ENCODE results near the gene NDUFS5. TPM values are rescaled to one million over a fixed set of nuclear protein-coding genes. Genes with fewer than 3 reads are reported as not detected.
"Not testable (repeated sequence)": the region's sequence is repeated elsewhere in the genome, so short reads cannot be mapped to it uniquely, and the experiment has no call there.

Gene NDUFS5
- total RNA-seq, result 100 to 1,000 TPM; 161 to 226 (median 205) TPM

DNA sequence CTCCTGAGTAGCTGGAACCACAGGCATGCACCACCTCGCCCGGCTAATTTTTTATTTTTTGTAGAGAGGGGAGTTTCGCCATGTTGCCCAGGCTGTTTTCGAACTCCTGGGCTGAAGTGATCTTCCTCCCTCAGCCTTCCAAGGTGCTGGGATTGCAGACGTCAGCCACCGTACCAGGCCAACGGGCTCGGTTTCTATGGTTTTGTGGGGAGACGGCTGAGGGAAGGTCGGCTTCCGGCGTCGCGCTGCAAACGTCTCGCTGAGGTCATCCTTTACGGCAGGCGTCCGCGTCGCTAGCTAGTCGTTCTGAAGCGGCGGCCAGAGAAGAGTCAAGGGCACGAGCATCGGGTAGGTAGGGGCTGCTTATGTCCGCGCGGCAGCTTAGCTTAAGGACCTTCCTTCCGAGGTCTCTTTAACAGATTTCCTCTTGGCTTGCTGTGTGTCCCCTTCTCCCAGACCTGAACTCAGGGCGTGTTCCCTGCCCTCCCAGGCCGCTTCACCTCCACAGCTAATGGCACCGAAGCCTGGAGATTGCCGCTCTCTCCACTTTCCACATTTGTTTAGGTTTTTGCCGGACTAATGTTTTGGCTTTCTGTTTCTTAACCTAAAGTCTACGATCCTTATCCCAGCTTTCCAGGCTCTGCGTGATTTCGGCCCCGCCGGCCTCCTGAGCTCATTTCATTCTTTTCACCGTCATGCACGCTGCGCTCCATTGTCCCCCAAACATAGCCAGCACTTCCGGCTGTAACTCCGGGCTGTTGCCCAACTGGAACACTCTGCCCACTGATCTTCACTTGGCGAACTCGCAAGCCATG is at the start of gene NDUFS5:
Gene NDUFS5, plus strand, starts transcription at position 300 of the 815 bp plus-strand sequence. CDS start 2,375 bp downstream, outside the sequence.
- no peaks in the 10 kb centered on the region for H3K9me3 Mint-ChIP-seq
- H3K4me1 Mint-ChIP-seq (ENCODE audit: low read depth), result peaks cover 21% of the 10 kb centered on the region
- no peaks in the 10 kb centered on the region for H3K27me3 Mint-ChIP-seq (ENCODE audit: low read depth)
- peak; percentile 68 for DNase-seq
- ATAC-seq, result peak; percentile 92 to 93
- H3K36me3 Mint-ChIP-seq (ENCODE audit: insufficient read depth), result peaks cover 10% of the 10 kb centered on the region
- peak within 1 kb of the TSS; percentile 90 for H3K4me3 Mint-ChIP-seq

DNA sequence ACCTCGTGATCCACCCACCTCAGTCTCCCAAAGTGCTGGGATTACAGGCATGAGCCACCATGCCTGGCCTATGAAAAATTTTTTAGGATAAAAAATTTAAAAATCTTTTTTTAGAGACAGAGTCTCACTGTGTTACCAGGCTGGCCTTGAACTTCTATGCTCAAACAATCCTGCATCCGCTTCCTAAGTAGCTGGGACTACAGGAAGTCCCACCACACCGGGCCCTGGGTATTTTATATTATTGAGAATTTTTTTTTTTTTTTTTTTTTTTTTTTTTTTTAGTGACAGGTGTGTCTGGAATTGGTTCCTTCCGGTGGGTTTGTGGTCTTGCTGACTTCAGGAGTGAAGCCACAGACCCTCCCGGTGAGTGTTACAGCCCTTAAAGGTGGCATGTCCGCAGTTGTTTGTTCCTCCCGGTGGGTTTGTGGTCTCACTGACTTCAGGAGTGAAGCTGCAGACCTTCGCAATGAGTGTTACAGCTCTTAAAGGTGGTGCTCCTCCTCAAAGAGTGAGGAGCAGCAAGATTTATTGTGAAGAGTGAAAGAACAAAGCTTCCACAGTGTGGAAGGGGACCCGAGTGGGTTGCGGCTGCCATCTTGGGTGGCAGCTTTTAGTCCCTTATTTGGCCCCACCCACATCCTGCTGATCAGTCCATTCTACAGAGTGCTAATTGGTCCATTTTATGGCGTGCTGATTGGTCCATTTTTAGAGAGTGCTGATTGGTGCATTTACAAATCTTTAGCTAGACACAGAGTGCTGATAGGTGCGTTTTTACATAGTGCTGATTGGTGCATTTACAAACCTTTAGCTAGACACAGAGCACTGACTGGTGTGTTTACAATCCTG is 48.5 kb upstream of the NDUFS5 start:
- not testable (repeated sequence) for H3K4me1 Mint-ChIP-seq (ENCODE audit: low read depth); H3K36me3 Mint-ChIP-seq (ENCODE audit: insufficient read depth); H3K27me3 Mint-ChIP-seq (ENCODE audit: low read depth); H3K9me3 Mint-ChIP-seq
- ATAC-seq, result peak; percentile 30 to 82
- peak; percentile 46 for DNase-seq
- peak overlapping the region; percentile 60 for H3K4me3 Mint-ChIP-seq

DNA sequence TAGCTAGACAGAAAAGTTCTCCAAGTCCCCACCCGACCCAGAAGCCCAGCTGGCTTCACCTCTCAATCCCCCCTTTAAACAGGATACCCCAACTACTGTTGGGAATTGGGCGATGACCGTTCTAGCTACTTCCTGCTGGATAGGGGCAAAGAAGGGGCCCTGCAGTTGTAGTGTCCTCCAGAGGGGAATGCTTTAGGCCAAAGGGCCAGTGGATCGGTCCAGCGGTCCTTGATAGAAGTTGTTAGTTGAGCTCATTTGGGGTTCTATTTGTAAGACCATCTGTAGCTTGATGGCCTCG is 48.0 kb upstream of the NDUFS5 start:
- not testable (repeated sequence) for H3K4me1 Mint-ChIP-seq (ENCODE audit: low read depth); H3K27me3 Mint-ChIP-seq (ENCODE audit: low read depth); H3K4me3 Mint-ChIP-seq; H3K36me3 Mint-ChIP-seq (ENCODE audit: insufficient read depth); H3K9me3 Mint-ChIP-seq; ATAC-seq; DNase-seq

DNA sequence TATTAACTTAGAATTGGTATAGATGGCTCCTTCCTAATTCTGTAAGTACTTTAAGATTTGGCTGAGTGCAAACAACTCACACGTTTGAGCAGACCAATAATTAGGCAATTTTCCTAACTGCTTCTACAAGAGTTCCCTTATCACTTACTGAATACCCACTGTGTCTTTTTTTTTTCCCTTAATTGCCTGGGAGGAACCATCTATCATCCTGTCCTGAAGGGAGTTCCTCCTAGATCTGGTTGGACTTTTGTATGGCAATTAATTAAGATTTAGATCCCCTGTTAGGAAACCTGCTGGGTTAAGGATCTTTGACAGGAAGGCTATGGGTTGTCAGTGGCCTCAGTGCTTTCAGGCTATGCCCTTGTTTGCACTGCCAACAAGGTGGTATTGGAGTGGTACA is 46.8 kb upstream of the NDUFS5 start:
- H3K4me1 Mint-ChIP-seq (ENCODE audit: low read depth); H3K27me3 Mint-ChIP-seq (ENCODE audit: low read depth); H3K4me3 Mint-ChIP-seq: not testable (repeated sequence)

DNA sequence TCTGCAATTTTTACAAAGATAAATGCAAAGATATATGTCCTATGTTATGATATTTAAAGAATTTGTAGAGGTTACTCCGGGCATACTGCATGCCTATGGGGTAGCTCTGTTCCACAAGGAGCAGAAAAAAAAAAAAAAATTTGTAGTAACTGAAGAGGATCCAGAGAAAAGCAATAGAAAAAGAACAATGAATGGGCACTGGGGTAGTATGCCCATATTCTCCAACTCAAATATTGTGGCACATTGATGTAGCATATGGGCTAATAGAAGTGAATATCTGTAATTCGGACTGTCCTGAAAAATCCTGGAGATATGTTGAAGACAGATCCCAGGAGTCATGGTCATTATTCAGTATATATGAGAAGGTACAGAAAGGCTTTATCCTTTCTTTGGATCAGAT is 36.2 kb upstream of the NDUFS5 start:
- H3K27me3 Mint-ChIP-seq (ENCODE audit: low read depth), result no peaks in the 10 kb centered on the region
- peaks cover 13% of the 10 kb centered on the region for H3K36me3 Mint-ChIP-seq (ENCODE audit: insufficient read depth)
- ATAC-seq (no peak), DNase-seq (no peak)
- no peaks in the 10 kb centered on the region for H3K9me3 Mint-ChIP-seq
- peaks cover 33% of the 10 kb centered on the region for H3K4me1 Mint-ChIP-seq (ENCODE audit: low read depth)
- H3K4me3 Mint-ChIP-seq, result peak overlapping the region; percentile 84

More for the DNA sequence above, 46.8 kb upstream of the NDUFS5 start:
- DNase-seq; ATAC-seq; H3K9me3 Mint-ChIP-seq; H3K36me3 Mint-ChIP-seq (ENCODE audit: insufficient read depth): not testable (repeated sequence)

- ATAC-seq (peak in 1 of 2 donors; percentile 2), DNase-seq (no peak)
- H3K27me3 Mint-ChIP-seq (ENCODE audit: low read depth), result no peaks in the 10 kb centered on the region
- H3K36me3 Mint-ChIP-seq (ENCODE audit: insufficient read depth), result peaks cover 16% of the 10 kb centered on the region
- H3K4me1 Mint-ChIP-seq (ENCODE audit: low read depth), result peaks cover 37% of the 10 kb centered on the region
- H3K4me3 Mint-ChIP-seq, result peak overlapping the region; percentile 84
- H3K9me3 Mint-ChIP-seq, result no peaks in the 10 kb centered on the region
Observed at GRCh38 chr1:38990386-38990737, 35.8 kb upstream of the NDUFS5 start.

GRCh38 chr1:38990738-38991637 is 35.2 kb upstream of the NDUFS5 start, which contains the start of gene AKIRIN1:
Gene AKIRIN1, plus strand, starts transcription at chr1:38991276. Its CDS starts 105 bp downstream, at chr1:38991381.
- Mint-ChIP-seq H3K4me1 (ENCODE audit: low read depth) (peaks cover 43% of the 10 kb centered on the region), H3K9me3 (no peaks in the 10 kb centered on the region), H3K4me3 (peak within 1 kb of the TSS; percentile 91), H3K36me3 (ENCODE audit: insufficient read depth) (peaks cover 17% of the 10 kb centered on the region), H3K27me3 (ENCODE audit: low read depth) (no peaks in the 10 kb centered on the region)
- DNase-seq, result peak; percentile 95
- peak; percentile 93 to 94 for ATAC-seq

GRCh38 chr1:38991638-38992411 is 34.3 kb upstream of the NDUFS5 start:
- ATAC-seq (peak; percentile 2 to 3), DNase-seq (no peak)
- H3K36me3 Mint-ChIP-seq (ENCODE audit: insufficient read depth), result peaks cover 17% of the 10 kb centered on the region
- H3K4me1 Mint-ChIP-seq (ENCODE audit: low read depth), result peaks cover 51% of the 10 kb centered on the region
- peak overlapping the region; percentile 91 for H3K4me3 Mint-ChIP-seq
- H3K9me3 Mint-ChIP-seq, result no peaks in the 10 kb centered on the region
- H3K27me3 Mint-ChIP-seq (ENCODE audit: low read depth), result no peaks in the 10 kb centered on the region

DNA sequence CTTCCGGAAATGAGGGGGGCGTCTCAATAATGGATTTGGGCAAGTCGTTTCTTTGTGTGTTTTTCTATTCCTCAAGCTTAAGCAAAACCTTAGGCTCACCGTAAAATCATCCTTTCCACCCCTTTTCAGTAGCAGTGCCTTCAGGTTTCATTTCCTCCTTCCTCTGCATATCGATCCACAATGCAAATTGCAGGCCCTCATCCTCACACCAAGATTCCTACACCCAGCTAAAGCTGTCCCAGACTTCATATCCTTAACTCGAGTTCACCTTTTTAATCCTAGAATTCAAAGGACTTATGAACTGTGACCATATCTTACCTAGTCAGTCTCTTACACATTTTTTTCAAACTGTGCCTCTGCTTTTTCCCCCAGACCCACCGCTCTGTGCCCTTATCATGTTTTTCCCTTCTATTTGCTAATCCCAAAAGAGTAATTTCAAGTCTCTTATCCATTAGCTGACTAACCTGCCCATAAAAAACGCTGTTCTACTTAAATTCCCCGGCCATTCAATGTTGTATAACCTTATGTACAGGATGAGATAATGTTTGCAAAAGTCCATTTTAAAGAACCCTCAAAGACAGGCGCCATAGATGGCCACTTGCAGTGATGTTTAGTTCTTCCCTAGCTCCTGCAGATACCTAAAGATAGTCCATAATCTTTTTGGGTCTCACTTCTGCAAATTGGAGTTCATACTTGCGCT is 33.6 kb upstream of the NDUFS5 start:
- peaks cover 19% of the 10 kb centered on the region for H3K36me3 Mint-ChIP-seq (ENCODE audit: insufficient read depth)
- no peak for DNase-seq
- H3K27me3 Mint-ChIP-seq (ENCODE audit: low read depth), result no peaks in the 10 kb centered on the region
- peaks cover 59% of the 10 kb centered on the region for H3K4me1 Mint-ChIP-seq (ENCODE audit: low read depth)
- no peaks in the 10 kb centered on the region for H3K9me3 Mint-ChIP-seq
- no peak for ATAC-seq
- H3K4me3 Mint-ChIP-seq, result peak overlapping the region; percentile 91

DNA sequence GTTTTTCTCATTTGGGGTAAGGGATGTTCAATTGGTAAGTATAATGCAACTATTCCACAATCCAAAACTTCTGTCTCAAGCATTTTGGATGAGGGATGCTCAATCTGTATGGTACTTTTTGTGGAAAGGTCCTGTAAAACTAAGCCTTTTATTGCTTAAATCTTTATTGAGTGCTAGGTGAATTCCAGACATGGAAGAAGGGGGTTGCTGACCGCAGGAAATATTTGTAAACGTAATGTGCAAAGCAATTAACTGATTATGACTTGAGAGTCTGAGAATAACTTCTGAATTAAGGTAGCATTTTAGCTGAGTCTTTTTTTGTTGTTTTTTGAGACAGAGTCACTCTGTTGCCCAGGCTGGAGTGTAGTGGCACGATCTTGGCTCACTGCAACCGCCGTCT is 32.0 kb upstream of the NDUFS5 start:
- peak overlapping the region; percentile 32 for H3K4me3 Mint-ChIP-seq
- H3K4me1 Mint-ChIP-seq (ENCODE audit: low read depth), result peaks cover 70% of the 10 kb centered on the region
- peaks cover 31% of the 10 kb centered on the region for H3K36me3 Mint-ChIP-seq (ENCODE audit: insufficient read depth)
- ATAC-seq, result no peak
- no peaks in the 10 kb centered on the region for H3K9me3 Mint-ChIP-seq
- no peak for DNase-seq
- no peaks in the 10 kb centered on the region for H3K27me3 Mint-ChIP-seq (ENCODE audit: low read depth)

DNA sequence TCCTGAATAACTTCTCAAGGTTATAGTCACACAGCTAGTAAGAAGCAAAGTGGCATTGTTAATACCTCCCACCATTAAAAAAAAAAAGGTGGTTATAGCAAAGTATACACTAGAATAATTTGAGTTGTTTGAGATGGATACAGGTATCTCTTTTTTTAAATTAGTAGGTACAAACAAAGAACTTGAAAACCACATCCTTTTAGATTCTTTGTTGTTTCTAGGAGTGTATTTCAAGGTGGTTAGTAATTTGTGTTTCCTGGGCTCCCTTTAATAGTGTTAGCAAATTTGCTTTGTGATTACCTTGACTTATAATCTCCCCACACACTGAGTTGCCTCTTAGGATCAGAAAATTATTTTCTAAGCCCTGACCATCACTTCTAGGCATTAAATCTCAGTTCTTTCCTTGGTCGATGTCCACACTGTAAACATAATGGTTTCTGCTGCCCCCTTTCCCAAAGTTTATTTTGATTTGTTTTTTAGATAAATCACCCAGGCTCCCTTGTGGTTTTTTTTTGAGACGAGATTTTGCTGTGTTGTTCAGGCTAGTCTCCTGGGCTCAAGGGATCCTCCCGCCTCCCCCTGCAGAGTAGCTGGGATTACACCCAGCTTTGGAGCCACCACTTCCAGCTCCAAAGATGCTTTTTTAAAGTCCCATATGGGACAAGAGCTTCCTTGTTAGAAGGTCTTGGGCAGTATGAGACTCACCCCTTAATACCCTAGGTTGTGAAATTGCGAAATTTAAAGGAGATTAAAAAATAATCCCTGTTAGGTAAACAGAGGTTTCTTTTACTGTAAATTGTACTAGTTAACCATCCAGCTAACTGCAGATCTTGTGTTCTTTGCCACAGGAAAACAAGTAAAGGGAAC is 28.9 kb upstream of the NDUFS5 start:
- H3K4me1 Mint-ChIP-seq (ENCODE audit: low read depth), result peaks cover 70% of the 10 kb centered on the region
- peaks cover 44% of the 10 kb centered on the region for H3K36me3 Mint-ChIP-seq (ENCODE audit: insufficient read depth)
- DNase-seq (no peak), ATAC-seq (peak in 1 of 2 donors; percentile 19)
- H3K9me3 Mint-ChIP-seq, result no peaks in the 10 kb centered on the region
- H3K4me3 Mint-ChIP-seq, result peak overlapping the region; percentile 60
- no peaks in the 10 kb centered on the region for H3K27me3 Mint-ChIP-seq (ENCODE audit: low read depth)

- Mint-ChIP-seq H3K4me1 (ENCODE audit: low read depth) (peaks cover 70% of the 10 kb centered on the region), H3K27me3 (ENCODE audit: low read depth) (no peaks in the 10 kb centered on the region), H3K9me3 (no peaks in the 10 kb centered on the region), H3K4me3 (no peak overlapping the region), H3K36me3 (ENCODE audit: insufficient read depth) (peaks cover 43% of the 10 kb centered on the region)
- ATAC-seq (no peak), DNase-seq (no peak)
Observed at GRCh38 chr1:38997901-38998190, 28.3 kb upstream of the NDUFS5 start.

All from activated T-cell treated with anti-CD3 and anti-CD28 coated beads, Interleukin-2, amount 50 U/mL, for 4 hours (primary cell).